Glomerular visceral epithelial cell (primary cell): ENCODE measurements around the gene CYP17A1.
A peak's percentile ranks its signal among the peaks of the same experiment; 100 is the strongest.

Source experiments
- DNase-seq: peaks from one replicate; pipeline ENCODE4 v3.0.0-alpha.2; 2016; ENCODE audit errors: extremely low spot score

The CYP17A1 gene

DNA sequence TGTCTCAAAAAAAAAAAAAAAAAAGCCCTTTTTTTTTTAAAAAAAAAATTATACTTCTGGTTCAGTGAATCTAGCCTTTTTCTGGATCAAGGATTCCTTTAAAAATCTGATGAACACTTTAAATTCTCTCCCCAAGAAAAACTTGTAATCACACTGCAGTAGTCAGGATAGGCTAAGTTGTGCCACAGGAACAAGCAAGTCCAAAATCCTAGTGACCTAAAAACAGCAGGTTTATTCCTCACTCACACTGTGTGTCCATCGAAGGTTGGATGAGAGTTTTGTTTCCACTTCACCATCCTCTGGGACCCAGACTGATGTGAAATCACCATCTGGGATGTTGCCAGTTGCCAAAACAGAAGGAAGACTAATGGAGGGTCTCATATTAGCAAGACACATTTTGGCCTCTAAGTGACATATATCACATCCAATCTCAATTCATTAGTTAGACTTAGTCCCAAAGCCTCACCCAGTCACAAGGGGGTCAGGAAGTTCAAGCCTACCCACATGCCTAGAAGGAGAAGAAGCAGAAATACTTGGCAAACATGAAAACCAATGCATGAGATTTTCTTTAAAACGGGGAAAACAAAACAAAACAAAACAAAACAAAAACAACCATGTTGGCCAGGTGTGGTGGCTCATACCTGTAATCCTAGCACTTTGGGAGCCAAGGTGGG is 32.7 kb downstream of the CYP17A1 start:
- DNase-seq = no peak

DNA sequence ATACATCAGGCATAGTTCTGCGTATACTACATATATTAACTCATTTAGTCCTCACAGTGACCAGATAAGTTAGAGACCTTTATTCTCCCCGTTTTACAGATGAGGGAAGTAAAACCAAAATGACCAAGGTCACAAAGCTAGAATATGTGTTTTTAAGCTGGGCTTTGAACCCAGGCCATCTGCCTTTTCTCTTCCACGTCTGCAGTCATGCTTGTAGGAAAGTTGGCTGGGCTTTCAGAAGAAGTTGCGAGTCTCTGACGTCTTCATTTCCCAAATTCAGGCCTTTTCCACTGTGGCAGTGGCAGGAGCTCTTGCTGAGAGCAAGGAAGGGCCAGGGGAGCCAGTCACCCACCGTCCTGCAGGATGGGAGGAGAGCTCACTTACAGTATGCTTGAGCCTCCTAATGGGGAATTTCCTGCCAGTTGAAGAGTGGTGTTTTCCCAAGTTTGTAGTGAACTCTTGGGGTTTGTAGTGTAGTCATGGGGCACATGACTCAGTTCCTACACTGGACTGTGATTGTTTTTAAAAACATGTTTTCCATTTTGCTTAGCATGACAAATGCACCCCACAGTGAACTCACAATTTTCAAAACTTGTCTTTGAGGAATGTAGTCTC is 34.2 kb downstream of the CYP17A1 start:
- peak; percentile 75 for DNase-seq

DNA sequence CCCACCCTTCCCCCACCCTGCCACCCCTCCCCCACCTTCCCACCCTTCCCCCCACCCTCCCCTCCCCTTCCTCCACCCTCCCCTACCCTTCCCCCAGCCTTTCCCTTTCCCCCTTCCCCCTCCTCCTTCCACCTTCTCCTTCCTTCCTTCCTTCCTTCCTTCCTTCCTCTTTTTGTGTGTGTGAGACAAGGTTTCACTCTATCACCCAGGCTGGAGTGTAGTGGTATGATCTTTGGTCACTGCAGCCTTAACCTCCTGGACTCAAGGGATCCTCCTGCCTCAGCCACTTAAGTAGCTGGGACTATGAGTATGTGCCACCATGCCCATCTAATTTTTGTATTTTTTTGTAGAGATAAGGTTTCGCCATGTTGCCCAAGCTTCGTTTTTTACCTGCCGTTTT is 35.2 kb downstream of the CYP17A1 start:
- DNase-seq = no peak

- no peak for DNase-seq
Measured at GRCh38 chr10:102801496-102801895, 35.7 kb downstream of the CYP17A1 start.

- DNase-seq = no peak
Measured at GRCh38 chr10:102800611-102801335, 36.4 kb downstream of the CYP17A1 start.

GRCh38 chr10:102799691-102800471 is 37.3 kb downstream of the CYP17A1 start:
- no peak for DNase-seq

- no peak for DNase-seq
Measured at GRCh38 chr10:102796407-102797176, 40.6 kb downstream of the CYP17A1 start.

DNA sequence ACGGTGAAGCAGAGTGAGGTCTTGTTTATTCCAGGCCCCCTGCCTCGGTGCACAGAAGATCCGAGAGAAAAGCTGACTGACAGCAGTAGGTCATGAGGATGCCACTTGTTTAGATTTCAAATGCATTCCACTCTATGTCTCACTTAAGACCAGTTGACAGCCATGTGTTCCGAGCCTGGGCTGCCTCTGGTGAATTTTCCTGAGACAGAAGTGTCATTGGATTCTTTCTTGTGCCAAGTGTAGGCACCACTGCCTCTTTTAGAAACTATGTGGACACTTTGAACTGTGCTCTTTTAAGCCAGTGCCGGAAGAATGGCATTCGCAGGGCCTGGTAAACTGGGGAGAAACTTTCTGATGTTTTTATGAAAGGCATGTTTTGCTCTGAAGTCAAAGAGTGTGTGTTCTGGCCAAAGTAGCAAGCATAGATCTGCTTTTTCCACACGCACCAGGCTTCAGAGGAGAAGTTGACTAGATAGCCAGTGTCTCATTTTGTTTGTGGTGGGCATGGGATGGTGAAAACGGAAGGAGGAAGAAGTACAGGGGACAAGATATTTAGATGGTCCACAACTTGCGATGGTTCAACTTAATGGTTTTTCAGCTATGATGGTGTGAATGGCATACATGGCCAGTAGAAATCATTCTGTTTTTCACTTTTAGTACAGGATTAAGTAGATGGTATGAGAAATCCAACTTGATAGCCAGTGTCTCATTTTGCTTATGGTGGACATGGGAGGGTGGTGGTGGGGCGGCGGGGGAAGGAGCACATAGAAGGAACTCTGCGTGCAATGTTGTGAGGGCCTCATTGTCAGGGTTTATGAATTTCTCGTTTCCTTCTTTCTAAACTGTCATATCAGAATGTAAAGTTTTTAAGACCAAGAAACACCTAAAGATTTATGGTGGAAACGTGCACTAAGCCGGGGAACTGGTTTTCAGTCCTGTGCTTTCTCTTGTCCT is 41.5 kb downstream of the CYP17A1 start:
- no peak for DNase-seq

DNA sequence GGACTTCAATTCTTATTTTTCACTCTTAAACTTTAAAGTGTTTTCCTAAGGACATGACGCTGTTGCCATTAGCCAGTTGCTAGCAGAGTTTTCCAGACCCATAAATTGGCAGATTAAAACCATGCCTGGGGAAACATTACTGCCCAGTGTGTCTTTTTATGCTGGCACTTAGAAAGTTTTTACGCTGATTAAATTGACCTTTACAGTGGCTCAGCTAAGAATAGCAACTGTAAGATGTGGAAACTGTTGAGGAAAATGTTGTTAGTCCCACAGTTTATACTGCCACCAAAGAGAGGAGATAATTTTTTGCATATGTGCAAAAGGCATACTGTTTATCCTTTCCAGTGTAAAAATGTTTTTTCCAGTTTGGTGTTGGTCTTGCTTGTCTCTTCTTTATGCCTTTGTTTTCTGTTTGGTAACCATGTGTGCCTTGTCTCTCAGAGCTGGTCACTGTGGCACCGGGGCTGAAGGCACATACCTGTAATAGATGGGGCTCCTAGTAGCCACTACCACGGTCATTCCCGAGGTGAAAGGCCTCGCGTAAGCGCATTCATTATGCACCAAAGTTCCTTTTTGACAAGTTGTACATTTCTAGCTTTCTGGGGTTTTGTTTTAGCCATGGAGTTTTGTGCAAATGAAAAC is 45.3 kb downstream of the CYP17A1 start:
- DNase-seq = no peak

DNA sequence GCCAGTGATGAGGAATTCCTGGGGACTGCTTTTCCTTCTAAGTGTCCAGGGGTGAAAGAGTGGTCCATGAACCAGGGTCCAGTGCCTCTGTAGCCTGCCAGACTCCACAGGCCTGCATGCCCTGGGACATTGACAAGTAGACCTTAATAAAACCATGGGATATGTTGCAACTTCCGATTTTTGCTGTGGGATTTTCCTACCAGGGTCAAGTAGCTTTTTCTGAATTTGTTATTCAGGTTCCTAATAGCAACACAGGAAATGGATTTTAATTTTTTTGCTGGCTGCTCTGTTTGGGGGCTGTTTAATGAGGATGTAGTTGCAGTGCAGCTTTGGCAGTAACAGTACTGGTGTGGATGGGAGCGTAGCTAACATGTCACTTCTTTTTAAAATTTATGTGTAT is 51.4 kb downstream of the CYP17A1 start:
- no peak for DNase-seq

DNA sequence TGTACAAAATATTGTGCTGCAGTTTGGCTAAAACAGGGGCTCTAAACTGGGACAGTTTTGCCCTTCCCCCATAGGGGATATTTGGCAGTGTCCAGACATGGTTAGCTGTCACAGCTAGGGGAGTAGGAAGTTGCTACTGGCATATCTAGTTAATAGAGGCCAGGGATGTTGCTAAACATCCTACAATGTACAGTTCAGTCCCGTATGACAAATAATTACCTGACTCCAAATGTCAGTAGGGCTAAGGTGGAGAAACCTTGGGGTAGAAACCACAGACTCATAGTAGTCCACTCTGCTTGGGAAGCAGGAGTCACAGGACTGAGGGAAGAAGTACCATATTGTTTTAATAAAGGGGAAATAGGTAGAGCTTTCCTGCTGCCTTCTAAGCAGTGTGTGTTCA is 53.6 kb downstream of the CYP17A1 start:
- DNase-seq = no peak

- DNase-seq = peak; percentile 71
Measured at GRCh38 chr10:102782673-102783551, 54.3 kb downstream of the CYP17A1 start.

DNA sequence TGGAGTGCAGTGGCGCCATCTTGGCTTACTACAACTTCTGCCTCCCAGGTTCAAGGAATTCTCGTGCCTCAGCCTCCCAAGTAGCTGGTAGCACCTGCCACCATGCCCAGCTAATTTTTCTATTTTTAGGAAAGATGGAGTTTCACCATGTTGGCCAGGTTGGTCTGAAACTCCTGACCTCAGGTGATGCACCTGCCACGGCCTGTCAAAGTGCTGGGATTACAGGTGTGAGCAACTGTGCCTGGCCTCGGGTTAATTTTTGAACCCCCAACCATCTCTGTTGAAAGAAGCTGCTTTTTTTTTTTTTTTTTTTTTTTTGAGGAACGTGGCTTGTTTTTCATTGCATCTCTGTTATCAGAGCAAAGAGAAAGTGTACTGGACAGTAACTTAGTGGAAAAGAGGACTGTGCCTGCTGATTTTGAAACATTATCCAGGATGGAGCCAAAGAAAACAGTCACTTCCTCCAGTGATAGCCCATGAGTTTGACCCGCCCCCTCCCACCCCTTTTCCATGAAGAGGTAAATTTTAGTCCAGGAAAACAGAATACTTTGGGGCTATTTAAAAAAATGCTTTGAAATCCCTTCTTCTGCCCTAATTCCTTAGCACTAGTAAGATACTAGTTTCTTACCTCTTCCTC is 55.2 kb downstream of the CYP17A1 start:
- no peak for DNase-seq

- no peak for DNase-seq
Measured at GRCh38 chr10:102781090-102781920, 55.9 kb downstream of the CYP17A1 start.
